Peyer's patch (tissue), 4 donors: ENCODE results near the gene CRTC1. TPM values are rescaled to one million over a fixed set of nuclear protein-coding genes. Genes with fewer than 3 reads are reported as not detected.

Experiments used
- DNase-seq, 3 donors: peaks; one replicate each; pipeline ENCODE4 v3.0.0-alpha.2; 2017 to 2019
- H3K27ac ChIP-seq, 4 donors: fragments of 200-600 bp; sonication (generic); one replicate each; pipeline ENCODE4 v1.5.1; 2016 to 2019
- H3K27me3 ChIP-seq, 2 donors: fragments of 200-600 bp; sonication (generic); one replicate each; pipeline ENCODE4 v1.5.1; 2019
- H3K36me3 ChIP-seq, 3 donors: fragments of 200-600 bp; sonication (generic); one replicate each; pipeline ENCODE4 v1.5.1; 2016 to 2019
- H3K4me1 ChIP-seq, 4 donors: fragments of 200-600 bp; sonication (generic); one replicate each; pipeline ENCODE4 v1.5.1; 2016 to 2019
- H3K4me3 ChIP-seq, 4 donors: fragments of 200-600 bp; sonication (generic); 1 replicate in 3 of 4; 2 replicates in 1 of 4; pipeline ENCODE4 v1.5.1; 2016 to 2019; ENCODE audit warnings: mild to moderate bottlenecking in 1 of 4
- H3K9me3 ChIP-seq, 4 donors: fragments of 200-600 bp; sonication (generic); one replicate each; pipeline ENCODE4 v1.5.1; 2016 to 2019; ENCODE audit warnings: mild to moderate bottlenecking in 1 of 4
- CTCF ChIP-seq, 6 experiments: fragments of 450-650 bp in 4 of 6; fragments of 200-600 bp in 2 of 6; sonication (generic) in 1 of 6; IDR thresholded peaks; one replicate each; pipeline ENCODE4 v1.5.1; 2017 to 2019; ENCODE audit warnings: antibody characterized with exemption in 6 of 6, mild to moderate bottlenecking in 3 of 6, moderate library complexity in 1 of 6
- POLR2A ChIP-seq, 2 donors: fragments of 450-650 bp; IDR thresholded peaks; one replicate each; pipeline ENCODE4 v1.5.1; 2017; ENCODE audit warnings: antibody characterized with exemption in 2 of 2, mild to moderate bottlenecking in 2 of 2, moderate library complexity in 2 of 2
- total RNA-seq, 4 donors: library from RNA; depleted of rRNA; stranded (reverse); fragments of >200 nt; gene quantifications; one replicate each; pipeline ENCODE4 v1.1.0, GENCODE V29; 2016

Gene CRTC1
- total RNA-seq, 4 donors from 2014 or later, result 5.1 to 21.5 (median 9.4) TPM

- no peaks in the 10 kb centered on the region for H3K36me3 ChIP-seq
- no peaks in the 10 kb centered on the region for H3K4me1 ChIP-seq
- no peaks in the 10 kb centered on the region for H3K27me3 ChIP-seq
- H3K27ac ChIP-seq, result no peak overlapping the region
- DNase-seq, result no peak
- H3K4me3 ChIP-seq, result no peak overlapping the region
- H3K9me3 ChIP-seq, result no peaks in the 10 kb centered on the region
- no peak for TF ChIP-seq POLR2A (IDR thresholded peaks at IDR 0.05)
- TF ChIP-seq CTCF (IDR thresholded peaks at IDR 0.05), result no peak
Observed at GRCh38 chr19:18708452-18709231, 25.2 kb downstream of the CRTC1 start.

GRCh38 chr19:18709546-18709945, 26.1 kb downstream of the CRTC1 start:
- H3K36me3 ChIP-seq, result no peaks in the 10 kb centered on the region
- H3K9me3 ChIP-seq, result no peaks in the 10 kb centered on the region
- H3K4me3 ChIP-seq, result no peak overlapping the region
- no peak for DNase-seq
- H3K4me1 ChIP-seq, result no peaks in the 10 kb centered on the region
- TF ChIP-seq POLR2A (IDR thresholded peaks at IDR 0.05) (no peak), CTCF (IDR thresholded peaks at IDR 0.05) (no peak)
- H3K27ac ChIP-seq, result no peak overlapping the region
- no peaks in the 10 kb centered on the region for H3K27me3 ChIP-seq

GRCh38 chr19:18710186-18710585, 26.7 kb downstream of the CRTC1 start:
- H3K27me3 ChIP-seq, result no peaks in the 10 kb centered on the region
- H3K9me3 ChIP-seq, result no peaks in the 10 kb centered on the region
- no peak for DNase-seq
- no peaks in the 10 kb centered on the region for H3K36me3 ChIP-seq
- TF ChIP-seq CTCF (IDR thresholded peaks at IDR 0.05) (no peak), POLR2A (IDR thresholded peaks at IDR 0.05) (no peak)
- no peak overlapping the region for H3K27ac ChIP-seq
- no peak overlapping the region for H3K4me3 ChIP-seq
- H3K4me1 ChIP-seq, result no peaks in the 10 kb centered on the region

- H3K27ac ChIP-seq, result no peak overlapping the region
- TF ChIP-seq POLR2A (IDR thresholded peaks at IDR 0.05) (no peak), CTCF (IDR thresholded peaks at IDR 0.05) (no peak)
- H3K36me3 ChIP-seq, result no peaks in the 10 kb centered on the region
- DNase-seq, result peak in 1 of 3 donors; percentile 43
- no peaks in the 10 kb centered on the region for H3K9me3 ChIP-seq
- no peak overlapping the region for H3K4me3 ChIP-seq
- no peaks in the 10 kb centered on the region for H3K27me3 ChIP-seq
- H3K4me1 ChIP-seq, result no peaks in the 10 kb centered on the region
Observed at GRCh38 chr19:18710996-18711751, 27.7 kb downstream of the CRTC1 start.

- no peak for DNase-seq
- Histone ChIP-seq H3K27ac (no peak overlapping the region), H3K36me3 (no peaks in the 10 kb centered on the region), H3K27me3 (no peaks in the 10 kb centered on the region), H3K4me3 (no peak overlapping the region), H3K4me1 (no peaks in the 10 kb centered on the region), H3K9me3 (no peaks in the 10 kb centered on the region)
- TF ChIP-seq CTCF (IDR thresholded peaks at IDR 0.05) (no peak), POLR2A (IDR thresholded peaks at IDR 0.05) (no peak)
Observed at GRCh38 chr19:18711893-18712292, 28.4 kb downstream of the CRTC1 start.
